Measurements from ENCODE around the gene BATF2. TPM values are rescaled to one million over a fixed set of nuclear protein-coding genes. Genes with fewer than 3 reads are reported as not detected.

Gene BATF2
- total RNA-seq, 1 donor from 2014 or later = not detected

- Histone ChIP-seq H3K27me3 (no peaks in the 10 kb centered on the region), H3K4me1 (peaks cover 46% of the 10 kb centered on the region), H3K27ac (no peak overlapping the region), H3K36me3 (peaks cover 0 to 24% of the 10 kb centered on the region in 2 donors), H3K4me3 (no peak overlapping the region), H3K9me3 (no peaks in the 10 kb centered on the region)
- intact Hi-C loops (cut with DNase I) = no loop called here
- TF ChIP-seq CTCF (IDR thresholded peaks at IDR 0.05) = no peak
- no peak for TF ChIP-seq POLR2A (IDR thresholded peaks at IDR 0.05)
- no peak for TF ChIP-seq POLR2AphosphoS5 (IDR thresholded peaks at IDR 0.05; ENCODE audit: insufficient read depth in 1 of 2, low read depth in 1 of 2)
- DNase-seq (ENCODE audit: extremely low spot score in 2 of 2) = no peak
Observed at GRCh38 chr11:65042891-65043290, 46.1 kb upstream of the BATF2 start.

- Histone ChIP-seq H3K36me3 (peaks cover 0 to 39% of the 10 kb centered on the region in 2 donors), H3K9me3 (no peaks in the 10 kb centered on the region), H3K4me3 (peak within 1 kb of the TSS; percentile 67 to 97), H3K27ac (peak within 1 kb of the TSS; percentile 88), H3K4me1 (peaks cover 34% of the 10 kb centered on the region), H3K27me3 (no peaks in the 10 kb centered on the region)
- DNase-seq (ENCODE audit: extremely low spot score in 2 of 2) = peak in 1 of 2 donors; percentile 92
- TF ChIP-seq POLR2AphosphoS5 (IDR thresholded peaks at IDR 0.05; ENCODE audit: insufficient read depth in 1 of 2, low read depth in 1 of 2) (peak; percentile 87 to 91), POLR2A (IDR thresholded peaks at IDR 0.05) (no peak), CTCF (IDR thresholded peaks at IDR 0.05) (peak in 1 of 3 experiments; percentile 19)
- intact Hi-C loops (cut with DNase I) = no loop called here
Observed at GRCh38 chr11:65040847-65041622, 44.3 kb upstream of the BATF2 start, which contains the start of gene SAC3D1. TSS of gene SAC3D1 (plus strand) at chr11:65041210. CDS start at chr11:65041293, 83 bp downstream.

GRCh38 chr11:65040520-65040846, 43.7 kb upstream of the BATF2 start:
- intact Hi-C loops (cut with DNase I) = no loop called here
- no peak for DNase-seq (ENCODE audit: extremely low spot score in 2 of 2)
- Histone ChIP-seq H3K4me3 (peak overlapping the region; percentile 67 to 97), H3K9me3 (no peaks in the 10 kb centered on the region), H3K27ac (peak overlapping the region; percentile 88), H3K27me3 (no peaks in the 10 kb centered on the region), H3K4me1 (peaks cover 34% of the 10 kb centered on the region), H3K36me3 (peaks cover 0 to 44% of the 10 kb centered on the region in 2 donors)
- TF ChIP-seq POLR2AphosphoS5 (IDR thresholded peaks at IDR 0.05; ENCODE audit: insufficient read depth in 1 of 2, low read depth in 1 of 2) = no peak
- TF ChIP-seq CTCF (IDR thresholded peaks at IDR 0.05) = no peak
- TF ChIP-seq POLR2A (IDR thresholded peaks at IDR 0.05) = no peak

- peaks cover 0 to 59% of the 10 kb centered on the region in 2 donors for H3K36me3 ChIP-seq
- no peak for DNase-seq (ENCODE audit: extremely low spot score in 2 of 2)
- no peaks in the 10 kb centered on the region for H3K9me3 ChIP-seq
- H3K27ac ChIP-seq = no peak overlapping the region
- intact Hi-C loops (cut with DNase I) = no loop called here
- no peak for TF ChIP-seq POLR2A (IDR thresholded peaks at IDR 0.05)
- H3K4me3 ChIP-seq = no peak overlapping the region
- peaks cover 11% of the 10 kb centered on the region for H3K4me1 ChIP-seq
- H3K27me3 ChIP-seq = no peaks in the 10 kb centered on the region
Observed at GRCh38 chr11:65036931-65037330, 40.2 kb upstream of the BATF2 start.

GRCh38 chr11:65035579-65035978, 38.8 kb upstream of the BATF2 start:
- Histone ChIP-seq H3K27me3 (no peaks in the 10 kb centered on the region), H3K36me3 (peaks cover 0 to 60% of the 10 kb centered on the region in 2 donors), H3K4me3 (no peak overlapping the region), H3K27ac (no peak overlapping the region), H3K9me3 (no peaks in the 10 kb centered on the region), H3K4me1 (peaks cover 7% of the 10 kb centered on the region)
- TF ChIP-seq POLR2AphosphoS5 (IDR thresholded peaks at IDR 0.05; ENCODE audit: insufficient read depth in 1 of 2, low read depth in 1 of 2) (no peak), CTCF (IDR thresholded peaks at IDR 0.05) (no peak), POLR2A (IDR thresholded peaks at IDR 0.05) (no peak)
- intact Hi-C loops (cut with DNase I) = no loop called here
- no peak for DNase-seq (ENCODE audit: extremely low spot score in 2 of 2)

Measured in vagina (tissue), 2 donors.